Lung (tissue), 12 donors: Measurements from ENCODE around the gene CDC25A. TPM values are rescaled to one million over a fixed set of nuclear protein-coding genes. Genes with fewer than 3 reads are reported as not detected.
A peak's percentile ranks its signal among the peaks of the same experiment; 100 is the strongest.

ENCODE experiments used
- ATAC-seq: fragments of 200-7000 bp; cut with Tn5 transposase; one replicate; pipeline ENCODE4 v1.9.1; 2020; ENCODE audit warnings: moderate number of reproducible peaks; ENCODE audit not compliant: insufficient read depth, low FRiP score
- DNase-seq, 3 donors: peaks; one replicate each; pipeline ENCODE4 v3.0.0-alpha.2; 2013 to 2017
- H3K27ac ChIP-seq, 2 donors: one replicate each; pipeline ENCODE4 v1.5.1; 2013; ENCODE audit warnings: mild to moderate bottlenecking in 2 of 2, moderate library complexity in 2 of 2, control low read depth in 1 of 2, inconsistent platforms in 1 of 2, low read depth in 1 of 2, low read length in 1 of 2
- H3K27me3 ChIP-seq, 3 donors: one replicate each; pipeline ENCODE4 v1.5.1; 2013; ENCODE audit warnings: low read length in 2 of 3; ENCODE audit not compliant: control insufficient read depth in 3 of 3, insufficient read depth in 3 of 3
- H3K36me3 ChIP-seq, 4 donors: one replicate each; pipeline ENCODE4 v1.5.1; 2013; ENCODE audit warnings: low read length in 4 of 4, mild to moderate bottlenecking in 1 of 4, moderate library complexity in 1 of 4; ENCODE audit not compliant: control insufficient read depth in 4 of 4, insufficient read depth in 4 of 4
- H3K4me1 ChIP-seq, 5 donors: one replicate each; pipeline ENCODE4 v1.5.1; 2013; ENCODE audit warnings: low read length in 5 of 5, mild to moderate bottlenecking in 2 of 5, moderate library complexity in 1 of 5; ENCODE audit not compliant: control insufficient read depth in 5 of 5, insufficient read depth in 5 of 5
- H3K4me3 ChIP-seq: one replicate; pipeline ENCODE4 v1.5.1; 2013; ENCODE audit warnings: mild to moderate bottlenecking, control low read depth, moderate library complexity
- H3K9ac ChIP-seq, 2 donors: one replicate each; pipeline ENCODE4 v1.5.1; 2013; ENCODE audit warnings: low read length in 2 of 2, control low read depth in 1 of 2; ENCODE audit not compliant: insufficient read depth in 1 of 2
- H3K9me3 ChIP-seq, 4 donors: one replicate each; pipeline ENCODE4 v1.5.1; 2013; ENCODE audit warnings: low read length in 3 of 4, mild to moderate bottlenecking in 1 of 4, moderate library complexity in 1 of 4; ENCODE audit not compliant: control insufficient read depth in 4 of 4, insufficient read depth in 3 of 4
- WGBS, 2 donors: extraction: QIAGEN DNeasy Blood & Tissue Kit; methylation state at CpG; one replicate each; pipeline ENCODE4 v1.1.7; 2013; 5-methylcytosine and 5-hydroxymethylcytosine counted together
- polyA plus RNA-seq, 2 donors: library from polyadenylated mRNA; stranded (reverse); fragments of 200-250 nt; gene quantifications; one replicate each; pipeline ENCODE4 v1.2.1, GENCODE V29; 2013
- total RNA-seq, 2 donors: library from RNA; depleted of rRNA in 1 of 2; stranded (reverse); fragments of >200 nt in 1 of 2; gene quantifications; one replicate each; pipeline ENCODE4 v1.2.1, GENCODE V29; 2014 to 2021
- TF ChIP-seq, protein P1 (sequence below): IDR thresholded peaks from 2 replicates; pipeline ENCODE4 v1.5.1; 2012; ENCODE audit warnings: mild to moderate bottlenecking; ENCODE audit errors: control extremely low read depth, extremely low read depth
- donor health status: control.
- donor health status: control.
- donor health status: Bipolar disorder and iron deficiency.
- donor health status: healthy.
- donor health status: DM: yes; HTN: yes; CAD: no.

CDC25A gene
- total and polyA plus RNA-seq, 4 donors, result 0.57 to 1.5 (median 1.1) TPM

DNA sequence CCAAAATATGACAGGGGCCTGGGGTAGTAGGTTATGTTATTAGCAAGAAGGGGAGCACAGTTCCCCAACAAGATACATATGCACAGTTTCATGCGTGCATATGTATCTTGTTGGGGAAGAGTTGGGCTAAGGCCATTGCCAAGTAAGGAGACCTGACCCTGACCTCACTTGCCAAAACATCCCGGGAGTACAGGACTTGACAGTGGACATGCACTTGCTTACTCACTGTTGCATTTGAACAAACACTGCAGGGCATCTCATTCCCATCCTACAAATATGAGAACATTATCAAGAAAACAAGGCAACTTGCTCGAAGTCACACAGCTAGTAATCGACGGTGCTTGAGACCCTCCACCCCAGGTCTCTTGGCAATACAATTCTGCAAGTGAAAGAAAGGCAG lies 30.3 kb upstream of the CDC25A start:
- H3K4me3 ChIP-seq, result no peak overlapping the region
- H3K9me3 ChIP-seq, result no peaks in the 10 kb centered on the region
- H3K4me1 ChIP-seq, result peaks cover 4 to 22% (median 15%) of the 10 kb centered on the region in 5 donors
- H3K36me3 ChIP-seq, result no peaks in the 10 kb centered on the region
- WGBS, 2 donors, result 87 to 91% methylated on average over 5 of the region's 5 CpGs
- TF ChIP-seq, protein P1, sequence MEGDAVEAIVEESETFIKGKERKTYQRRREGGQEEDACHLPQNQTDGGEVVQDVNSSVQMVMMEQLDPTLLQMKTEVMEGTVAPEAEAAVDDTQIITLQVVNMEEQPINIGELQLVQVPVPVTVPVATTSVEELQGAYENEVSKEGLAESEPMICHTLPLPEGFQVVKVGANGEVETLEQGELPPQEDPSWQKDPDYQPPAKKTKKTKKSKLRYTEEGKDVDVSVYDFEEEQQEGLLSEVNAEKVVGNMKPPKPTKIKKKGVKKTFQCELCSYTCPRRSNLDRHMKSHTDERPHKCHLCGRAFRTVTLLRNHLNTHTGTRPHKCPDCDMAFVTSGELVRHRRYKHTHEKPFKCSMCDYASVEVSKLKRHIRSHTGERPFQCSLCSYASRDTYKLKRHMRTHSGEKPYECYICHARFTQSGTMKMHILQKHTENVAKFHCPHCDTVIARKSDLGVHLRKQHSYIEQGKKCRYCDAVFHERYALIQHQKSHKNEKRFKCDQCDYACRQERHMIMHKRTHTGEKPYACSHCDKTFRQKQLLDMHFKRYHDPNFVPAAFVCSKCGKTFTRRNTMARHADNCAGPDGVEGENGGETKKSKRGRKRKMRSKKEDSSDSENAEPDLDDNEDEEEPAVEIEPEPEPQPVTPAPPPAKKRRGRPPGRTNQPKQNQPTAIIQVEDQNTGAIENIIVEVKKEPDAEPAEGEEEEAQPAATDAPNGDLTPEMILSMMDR, result no peak
- no peak overlapping the region for H3K9ac ChIP-seq
- no peaks in the 10 kb centered on the region for H3K27me3 ChIP-seq
- ATAC-seq (no peak), DNase-seq (no peak)
- H3K27ac ChIP-seq, result no peak overlapping the region

DNA sequence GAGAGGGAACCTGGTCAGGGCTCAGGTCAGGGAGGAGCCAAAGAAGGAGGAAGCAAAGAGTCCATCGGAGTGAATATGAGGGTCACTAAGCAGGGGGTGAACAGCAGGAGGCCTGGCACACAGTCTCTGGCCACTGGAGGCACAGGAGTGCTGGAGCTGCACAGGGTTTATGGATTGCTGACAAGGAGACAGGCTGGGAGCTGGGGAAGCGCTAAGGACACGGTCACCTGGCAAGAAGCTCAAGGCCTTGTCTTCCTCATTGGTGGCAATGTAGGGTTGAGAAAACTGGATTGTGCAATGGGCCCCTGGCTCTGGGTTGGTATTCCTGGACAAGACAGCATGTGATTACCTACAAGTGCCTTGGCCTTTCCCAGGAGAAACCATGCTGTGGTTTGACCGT lies 29.2 kb upstream of the CDC25A start:
- Histone ChIP-seq H3K27ac (no peak overlapping the region), H3K4me3 (no peak overlapping the region), H3K36me3 (no peaks in the 10 kb centered on the region), H3K27me3 (no peaks in the 10 kb centered on the region), H3K4me1 (peaks cover 4 to 22% (median 14%) of the 10 kb centered on the region in 5 donors), H3K9me3 (no peaks in the 10 kb centered on the region), H3K9ac (no peak overlapping the region)
- no peak for ATAC-seq
- TF ChIP-seq, protein P1, result no peak
- 33 to 72% methylated on average over 4 of the region's 4 CpGs for WGBS, 2 donors
- DNase-seq, result no peak

DNA sequence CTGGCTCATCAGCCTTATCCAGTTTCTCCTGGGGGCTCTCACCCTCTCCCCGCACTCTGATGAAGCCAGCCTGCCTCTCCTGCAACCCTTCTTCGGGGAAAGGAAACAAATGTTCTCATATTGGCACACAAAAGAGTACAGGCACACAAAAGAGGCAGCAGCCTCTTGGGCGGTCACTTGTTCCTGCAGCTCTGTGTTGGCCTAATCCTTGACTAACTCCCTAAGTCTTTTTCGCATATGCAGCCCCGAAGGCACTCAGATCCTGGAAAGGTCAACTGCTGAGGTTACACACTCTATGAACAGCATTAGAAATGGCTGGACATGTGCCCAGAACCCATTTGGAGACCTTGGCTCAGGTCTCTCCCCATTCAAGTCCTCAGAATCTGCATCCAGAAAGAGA lies 27.7 kb upstream of the CDC25A start:
- no peak overlapping the region for H3K9ac ChIP-seq
- H3K27me3 ChIP-seq, result no peaks in the 10 kb centered on the region
- no peaks in the 10 kb centered on the region for H3K36me3 ChIP-seq
- H3K9me3 ChIP-seq, result no peaks in the 10 kb centered on the region
- no peak overlapping the region for H3K4me3 ChIP-seq
- TF ChIP-seq, protein P1, result no peak
- ATAC-seq (peak; percentile 44), DNase-seq (peak; percentile 56 to 85 (median 75))
- 53 to 86% methylated on average over 5 of the region's 5 CpGs for whole genome bisulfite sequencing, 2 donors
- peaks cover 4 to 22% (median 14%) of the 10 kb centered on the region in 5 donors for H3K4me1 ChIP-seq
- peak overlapping the region in 1 of 2 donors; percentile 68 for H3K27ac ChIP-seq

DNA sequence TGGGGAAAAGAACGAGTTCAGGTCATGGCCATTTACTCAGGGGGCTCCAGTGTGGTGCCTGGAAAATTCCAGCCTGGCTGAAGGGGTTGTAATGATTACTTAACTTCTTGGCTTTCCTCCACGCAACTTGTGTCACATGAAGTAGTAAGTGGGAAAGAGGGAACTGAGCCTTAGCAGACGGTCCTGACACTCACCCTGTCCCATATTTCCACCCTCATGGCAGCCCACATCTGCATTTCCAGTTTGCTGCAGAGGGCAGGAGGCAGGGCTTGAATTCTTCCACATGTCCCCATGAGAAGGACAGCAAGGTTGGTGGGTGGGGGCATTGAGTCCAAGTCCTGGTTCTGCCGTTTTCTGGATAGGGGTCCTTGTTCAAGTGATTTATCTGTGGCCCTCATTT lies 27.2 kb upstream of the CDC25A start:
- Histone ChIP-seq H3K36me3 (no peaks in the 10 kb centered on the region), H3K9me3 (no peaks in the 10 kb centered on the region), H3K4me1 (peaks cover 4 to 22% (median 14%) of the 10 kb centered on the region in 5 donors), H3K27me3 (no peaks in the 10 kb centered on the region), H3K27ac (peak overlapping the region in 1 of 2 donors; percentile 68), H3K9ac (no peak overlapping the region), H3K4me3 (no peak overlapping the region)
- DNase-seq (peak; percentile 79 to 97 (median 95)), ATAC-seq (peak; percentile 30)
- WGBS, 2 donors, result 27 to 41% methylated on average over 4 of the region's 4 CpGs
- TF ChIP-seq, protein P1, result no peak
